ENCODE data around the gene EIF2B5.

GRCh38 chr3:184092199-184092598 is 43.0 kb upstream of the EIF2B5 start:
- TF ChIP-seq ZNF347 (CRISPR knock-in tag; IDR thresholded peaks at IDR 0.05; ENCODE audit: low read depth) (no peak), NFRKB (IDR thresholded peaks at IDR 0.05; ENCODE audit: low read depth) (no peak), CHD2 (IDR thresholded peaks at IDR 0.05; ENCODE audit: low read depth, low read length) (no peak), SMAD3 (CRISPR knock-in tag; conservative IDR thresholded peaks at IDR 0.05) (no peak)
- TF ChIP-seq, protein P1, sequence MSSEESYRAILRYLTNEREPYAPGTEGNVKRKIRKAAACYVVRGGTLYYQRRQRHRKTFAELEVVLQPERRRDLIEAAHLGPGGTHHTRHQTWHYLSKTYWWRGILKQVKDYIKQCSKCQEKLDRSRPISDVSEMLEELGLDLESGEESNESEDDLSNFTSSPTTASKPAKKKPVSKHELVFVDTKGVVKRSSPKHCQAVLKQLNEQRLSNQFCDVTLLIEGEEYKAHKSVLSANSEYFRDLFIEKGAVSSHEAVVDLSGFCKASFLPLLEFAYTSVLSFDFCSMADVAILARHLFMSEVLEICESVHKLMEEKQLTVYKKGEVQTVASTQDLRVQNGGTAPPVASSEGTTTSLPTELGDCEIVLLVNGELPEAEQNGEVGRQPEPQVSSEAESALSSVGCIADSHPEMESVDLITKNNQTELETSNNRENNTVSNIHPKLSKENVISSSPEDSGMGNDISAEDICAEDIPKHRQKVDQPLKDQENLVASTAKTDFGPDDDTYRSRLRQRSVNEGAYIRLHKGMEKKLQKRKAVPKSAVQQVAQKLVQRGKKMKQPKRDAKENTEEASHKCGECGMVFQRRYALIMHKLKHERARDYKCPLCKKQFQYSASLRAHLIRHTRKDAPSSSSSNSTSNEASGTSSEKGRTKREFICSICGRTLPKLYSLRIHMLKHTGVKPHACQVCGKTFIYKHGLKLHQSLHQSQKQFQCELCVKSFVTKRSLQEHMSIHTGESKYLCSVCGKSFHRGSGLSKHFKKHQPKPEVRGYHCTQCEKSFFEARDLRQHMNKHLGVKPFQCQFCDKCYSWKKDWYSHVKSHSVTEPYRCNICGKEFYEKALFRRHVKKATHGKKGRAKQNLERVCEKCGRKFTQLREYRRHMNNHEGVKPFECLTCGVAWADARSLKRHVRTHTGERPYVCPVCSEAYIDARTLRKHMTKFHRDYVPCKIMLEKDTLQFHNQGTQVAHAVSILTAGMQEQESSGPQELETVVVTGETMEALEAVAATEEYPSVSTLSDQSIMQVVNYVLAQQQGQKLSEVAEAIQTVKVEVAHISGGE (CRISPR knock-in tag; IDR thresholded peaks at IDR 0.05) = no peak
